ENCODE measurements around the gene LANCL2. TPM values are rescaled to one million over a fixed set of nuclear protein-coding genes. Genes with fewer than 3 reads are reported as not detected.
A peak's percentile ranks its signal among the peaks of the same experiment; 100 is the strongest.

The LANCL2 gene
- total and polyA plus RNA-seq, 3 experiments from 2014 or later: 7.4 to 24.1 (median 22.1) TPM

DNA sequence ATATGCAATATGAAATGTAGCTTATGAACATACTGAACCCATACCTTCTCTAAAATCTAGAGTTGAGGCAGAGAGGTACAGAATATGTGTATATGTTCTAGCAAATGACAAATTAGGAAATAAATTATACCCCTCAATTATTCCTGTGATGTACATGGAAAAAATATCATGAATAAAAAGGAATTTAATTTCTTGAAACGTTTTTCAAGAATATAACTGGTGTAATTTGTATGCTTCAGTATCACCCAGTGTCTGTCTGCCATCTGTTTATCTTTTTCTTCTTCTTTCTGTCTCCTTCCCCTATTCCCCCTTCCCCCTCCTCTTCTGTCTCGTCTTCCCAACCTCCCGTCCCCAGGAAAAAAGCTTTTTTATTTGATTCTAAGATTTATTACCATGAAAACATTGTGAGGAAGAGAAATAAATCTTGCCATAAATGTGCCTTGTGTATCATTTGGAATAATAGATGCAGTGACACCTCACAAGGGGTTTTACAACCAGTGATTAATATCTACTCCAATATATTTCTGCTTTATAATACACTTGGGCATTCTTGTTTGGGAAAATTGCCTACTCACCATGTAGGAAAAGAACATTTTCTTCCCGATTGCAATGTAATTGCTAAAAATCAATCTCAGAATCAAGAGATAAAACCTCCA lies 12.2 kb downstream of the LANCL2 start:
- POLR2A ChIA-PET: no interaction called here
- DNase-seq: no peak

DNA sequence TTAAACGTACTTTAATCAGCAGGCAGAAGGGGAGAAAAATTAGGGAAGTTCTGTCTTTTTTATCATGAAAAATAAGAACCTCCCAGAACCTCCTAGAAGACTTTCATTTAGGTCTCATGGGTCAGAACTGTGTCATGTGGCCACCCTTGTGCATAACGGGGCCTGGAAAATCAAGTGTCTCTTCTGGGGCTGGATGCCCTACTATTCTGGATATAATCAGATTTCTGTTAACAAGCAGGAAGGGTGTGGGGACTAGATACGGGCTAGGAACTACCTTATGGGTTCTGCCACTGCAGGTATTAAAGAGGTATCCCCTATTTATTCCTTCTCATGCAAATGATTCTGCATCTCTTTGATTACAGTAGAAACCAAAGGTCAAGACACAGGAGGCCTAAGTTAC lies 14.1 kb downstream of the LANCL2 start:
- DNase-seq: no peak
- ChIA-PET CTCF (no interaction called here), POLR2A (no interaction called here)
- no peak overlapping the region for H3K27ac ChIP-seq (ENCODE audit: low read depth, low read length)
- no peaks in the 10 kb centered on the region for H3K9me3 ChIP-seq (ENCODE audit: low read length)
- peaks cover 4 to 8% (median 4%) of the 10 kb centered on the region in 3 donors for H3K36me3 Mint-ChIP-seq
- H3K36me3 ChIP-seq (ENCODE audit: insufficient read depth, low read length): no peaks in the 10 kb centered on the region
- peaks cover 0 to 2% of the 10 kb centered on the region in 2 donors for H3K27me3 Mint-ChIP-seq
- H3K9me3 Mint-ChIP-seq: peaks cover 0 to 5% (median 4%) of the 10 kb centered on the region in 5 donors
- peaks cover 0 to 5% (median 2%) of the 10 kb centered on the region in 3 donors for H3K4me1 Mint-ChIP-seq
- no peaks in the 10 kb centered on the region for H3K27me3 ChIP-seq (ENCODE audit: insufficient read depth, low read length, poor library complexity, severe bottlenecking)
- no peak overlapping the region for H3K27ac Mint-ChIP-seq
- H3K4me1 ChIP-seq (ENCODE audit: insufficient read depth, low read length): no peaks in the 10 kb centered on the region
- H3K4me3 Mint-ChIP-seq: no peak overlapping the region
- H3K4me3 ChIP-seq (ENCODE audit: low read length): no peak overlapping the region

More for the DNA sequence above, 12.2 kb downstream of the LANCL2 start:
- Mint-ChIP-seq H3K4me1 (peaks cover 0 to 5% (median 4%) of the 10 kb centered on the region in 3 donors), H3K4me3 (peak overlapping the region in 1 of 7 donors; percentile 13), H3K27ac (no peak overlapping the region), H3K36me3 (peaks cover 0 to 4% (median 0%) of the 10 kb centered on the region in 3 donors), H3K27me3 (peaks cover 0 to 2% of the 10 kb centered on the region in 2 donors), H3K9me3 (no peaks in the 10 kb centered on the region)
- Histone ChIP-seq H3K27me3 (ENCODE audit: insufficient read depth, low read length, poor library complexity, severe bottlenecking) (no peaks in the 10 kb centered on the region), H3K9me3 (ENCODE audit: low read length) (no peaks in the 10 kb centered on the region), H3K4me3 (ENCODE audit: low read length) (no peak overlapping the region), H3K36me3 (ENCODE audit: insufficient read depth, low read length) (no peaks in the 10 kb centered on the region), H3K27ac (ENCODE audit: low read depth, low read length) (no peak overlapping the region), H3K4me1 (ENCODE audit: insufficient read depth, low read length) (no peaks in the 10 kb centered on the region)
- CTCF ChIA-PET: interaction anchor here (1.5 kb wide), 1 partner anchor 11 kb away, joined by 3 read pairs; no protein-coding TSS in a partner anchor

DNA sequence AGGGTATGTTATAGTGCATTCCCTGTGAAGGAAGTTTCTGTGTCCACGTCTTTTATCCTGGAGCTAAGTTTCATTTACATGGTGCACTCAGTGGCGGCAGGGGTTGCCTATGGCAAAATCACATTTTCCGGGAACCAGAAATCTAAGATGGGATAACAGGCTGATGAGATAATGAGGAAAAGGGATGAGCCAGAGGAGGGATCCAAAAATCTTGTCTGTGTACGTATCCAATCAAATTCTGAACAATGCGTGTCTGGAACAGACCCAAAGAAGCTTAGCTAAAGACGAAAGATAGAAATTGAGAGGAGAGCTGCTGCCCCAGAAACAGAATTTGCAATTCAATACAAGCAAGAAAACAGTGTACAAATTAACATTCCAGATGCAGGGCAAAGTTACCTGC lies 16.1 kb downstream of the LANCL2 start:
- Histone ChIP-seq H3K27me3 (ENCODE audit: insufficient read depth, low read length, poor library complexity, severe bottlenecking) (no peaks in the 10 kb centered on the region), H3K27ac (ENCODE audit: low read depth, low read length) (no peak overlapping the region), H3K4me1 (ENCODE audit: insufficient read depth, low read length) (no peaks in the 10 kb centered on the region), H3K9me3 (ENCODE audit: low read length) (peaks cover 6% of the 10 kb centered on the region), H3K4me3 (ENCODE audit: low read length) (no peak overlapping the region), H3K36me3 (ENCODE audit: insufficient read depth, low read length) (no peaks in the 10 kb centered on the region)
- Mint-ChIP-seq H3K27ac (no peak overlapping the region), H3K4me1 (peaks cover 0 to 5% (median 2%) of the 10 kb centered on the region in 3 donors), H3K9me3 (peaks cover 6 to 20% (median 18%) of the 10 kb centered on the region in 5 donors), H3K27me3 (peaks cover 0 to 2% of the 10 kb centered on the region in 2 donors), H3K4me3 (no peak overlapping the region), H3K36me3 (peaks cover 8 to 17% (median 9%) of the 10 kb centered on the region in 3 donors)
- no peak for DNase-seq
- CTCF ChIA-PET: no interaction called here
- POLR2A ChIA-PET: no interaction called here

DNA sequence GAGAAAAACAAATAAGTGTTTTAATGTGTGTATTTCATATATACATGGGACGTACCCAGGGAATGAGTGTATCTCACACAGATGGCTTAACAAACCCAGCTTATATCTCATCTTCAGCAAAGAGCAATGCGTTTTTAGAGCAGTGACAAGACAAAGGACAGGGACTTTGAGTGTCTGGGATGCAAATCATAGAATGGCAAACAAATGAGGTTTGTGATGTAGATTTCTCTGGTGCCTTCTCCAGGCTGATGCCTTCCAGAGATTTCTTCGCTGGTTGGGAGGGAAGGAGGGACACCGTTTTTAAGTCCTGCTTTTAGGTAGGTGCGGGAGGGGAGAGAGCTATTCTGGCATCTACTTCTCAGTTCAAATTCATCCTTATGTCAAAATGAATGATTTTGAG lies 16.6 kb downstream of the LANCL2 start:
- H3K27me3 Mint-ChIP-seq: peaks cover 0 to 2% of the 10 kb centered on the region in 2 donors
- Histone ChIP-seq H3K9me3 (ENCODE audit: low read length) (peaks cover 8% of the 10 kb centered on the region), H3K4me3 (ENCODE audit: low read length) (no peak overlapping the region), H3K27ac (ENCODE audit: low read depth, low read length) (no peak overlapping the region), H3K27me3 (ENCODE audit: insufficient read depth, low read length, poor library complexity, severe bottlenecking) (no peaks in the 10 kb centered on the region), H3K4me1 (ENCODE audit: insufficient read depth, low read length) (no peaks in the 10 kb centered on the region), H3K36me3 (ENCODE audit: insufficient read depth, low read length) (no peaks in the 10 kb centered on the region)
- peaks cover 10 to 25% (median 23%) of the 10 kb centered on the region in 5 donors for H3K9me3 Mint-ChIP-seq
- H3K36me3 Mint-ChIP-seq: peaks cover 9 to 22% (median 12%) of the 10 kb centered on the region in 3 donors
- H3K4me3 Mint-ChIP-seq: no peak overlapping the region
- ChIA-PET POLR2A (no interaction called here), CTCF (interaction anchor here (0.5 kb wide), 1 partner anchor 48 kb away, joined by 3 read pairs; no protein-coding TSS in a partner anchor)
- no peak for DNase-seq
- no peak overlapping the region for H3K27ac Mint-ChIP-seq
- peaks cover 0 to 7% (median 2%) of the 10 kb centered on the region in 3 donors for H3K4me1 Mint-ChIP-seq

DNA sequence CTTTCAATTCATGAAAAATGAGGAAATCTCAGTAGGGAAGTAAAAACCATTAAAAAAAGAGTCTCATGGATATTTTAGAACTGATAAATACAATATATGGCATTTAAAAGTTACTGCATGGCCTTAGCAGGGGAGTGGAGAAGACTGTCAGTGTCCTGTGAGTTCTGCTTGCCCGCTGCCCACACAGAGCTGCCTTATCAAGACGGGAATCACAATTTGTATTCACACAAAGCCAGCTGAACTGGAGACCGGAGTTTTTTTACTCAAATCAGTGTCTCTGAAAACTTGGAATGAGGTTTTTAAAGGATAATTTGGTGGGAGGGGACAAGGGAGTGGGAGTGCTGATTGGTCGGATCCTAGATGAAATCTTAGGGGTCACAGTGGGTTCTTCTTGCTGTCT lies 17.1 kb downstream of the LANCL2 start:
- Mint-ChIP-seq H3K9me3 (peaks cover 16 to 30% (median 28%) of the 10 kb centered on the region in 5 donors), H3K4me3 (no peak overlapping the region), H3K4me1 (peaks cover 0 to 10% (median 2%) of the 10 kb centered on the region in 3 donors), H3K27ac (no peak overlapping the region), H3K36me3 (peaks cover 13 to 27% (median 18%) of the 10 kb centered on the region in 3 donors), H3K27me3 (peaks cover 0 to 2% of the 10 kb centered on the region in 2 donors)
- Histone ChIP-seq H3K4me3 (ENCODE audit: low read length) (no peak overlapping the region), H3K27me3 (ENCODE audit: insufficient read depth, low read length, poor library complexity, severe bottlenecking) (no peaks in the 10 kb centered on the region), H3K9me3 (ENCODE audit: low read length) (peaks cover 9% of the 10 kb centered on the region), H3K36me3 (ENCODE audit: insufficient read depth, low read length) (no peaks in the 10 kb centered on the region), H3K27ac (ENCODE audit: low read depth, low read length) (no peak overlapping the region), H3K4me1 (ENCODE audit: insufficient read depth, low read length) (no peaks in the 10 kb centered on the region)
- POLR2A ChIA-PET: no interaction called here
- DNase-seq: no peak
- CTCF ChIA-PET: no interaction called here

DNA sequence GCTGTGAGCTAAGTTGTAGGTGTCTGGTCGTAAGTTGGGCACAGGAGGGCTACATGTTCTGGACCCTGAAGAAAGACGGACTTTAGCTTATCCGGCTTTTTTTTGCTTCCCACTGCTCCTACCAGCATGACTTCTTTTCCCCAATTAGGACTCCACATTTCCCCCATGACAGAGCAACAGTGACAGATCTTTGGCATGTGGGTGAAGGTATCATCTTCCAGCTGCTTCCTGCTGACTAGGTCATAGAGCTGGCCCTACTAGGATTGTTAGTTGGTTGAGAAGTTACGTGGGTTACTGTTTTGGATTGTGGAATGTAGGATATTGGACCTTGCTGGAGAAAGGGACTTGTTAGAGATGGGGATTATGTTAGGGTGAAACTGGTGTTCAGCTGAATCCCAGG lies 21.4 kb downstream of the LANCL2 start:
- no peaks in the 10 kb centered on the region for H3K36me3 ChIP-seq (ENCODE audit: insufficient read depth, low read length)
- H3K27ac ChIP-seq (ENCODE audit: low read depth, low read length): no peak overlapping the region
- no peak overlapping the region for H3K4me3 ChIP-seq (ENCODE audit: low read length)
- POLR2A ChIA-PET: no interaction called here
- Mint-ChIP-seq H3K9me3 (peaks cover 17 to 35% (median 34%) of the 10 kb centered on the region in 5 donors), H3K27me3 (no peaks in the 10 kb centered on the region), H3K36me3 (peaks cover 10 to 43% (median 25%) of the 10 kb centered on the region in 3 donors), H3K4me1 (peaks cover 0 to 17% (median 0%) of the 10 kb centered on the region in 3 donors), H3K4me3 (no peak overlapping the region), H3K27ac (no peak overlapping the region)
- no peaks in the 10 kb centered on the region for H3K27me3 ChIP-seq (ENCODE audit: insufficient read depth, low read length, poor library complexity, severe bottlenecking)
- no peaks in the 10 kb centered on the region for H3K4me1 ChIP-seq (ENCODE audit: insufficient read depth, low read length)
- DNase-seq: no peak
- H3K9me3 ChIP-seq (ENCODE audit: low read length): peaks cover 9% of the 10 kb centered on the region
- CTCF ChIA-PET: no interaction called here

DNA sequence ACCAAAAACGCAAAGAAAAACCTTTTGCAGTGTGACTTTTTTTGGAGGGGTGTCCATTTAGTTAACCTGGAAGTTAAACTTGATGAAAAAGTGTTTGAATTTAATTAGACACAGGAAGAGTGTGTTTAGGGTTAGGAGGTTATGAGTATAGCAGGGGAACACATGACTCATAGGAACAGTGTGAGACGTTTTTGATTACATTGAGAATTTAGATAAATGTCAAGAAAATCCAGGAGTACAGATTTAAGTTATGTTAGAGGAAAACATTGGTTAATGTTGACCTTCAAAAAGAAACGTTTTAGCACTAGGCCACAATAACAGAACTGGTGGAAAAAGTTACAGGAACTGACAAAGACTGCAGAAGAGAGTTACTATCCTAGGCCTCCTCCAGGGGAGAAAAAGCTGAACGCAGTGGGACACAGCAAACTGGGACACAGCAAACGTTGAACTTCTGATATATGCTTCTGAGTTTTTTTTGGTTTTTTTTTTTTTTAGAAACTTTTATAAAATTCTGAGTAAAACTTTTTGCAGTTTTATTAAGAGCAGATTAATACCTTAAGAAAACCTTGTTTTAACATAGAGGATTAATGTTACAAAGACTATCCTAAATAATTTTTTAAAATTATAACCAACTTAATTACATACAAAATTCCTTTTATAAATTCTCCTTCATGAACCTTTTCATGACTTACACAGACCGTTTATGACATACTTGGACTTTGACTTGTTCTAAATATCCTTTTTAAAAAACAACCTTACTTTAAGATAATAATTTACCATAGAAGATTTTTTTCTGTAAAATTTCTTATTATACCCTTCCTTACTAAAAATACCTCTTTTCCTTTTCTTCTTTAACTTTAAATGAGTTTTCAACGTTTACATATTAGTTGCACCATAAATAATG lies 22.2 kb downstream of the LANCL2 start:
- H3K27me3 Mint-ChIP-seq: no peaks in the 10 kb centered on the region
- H3K36me3 Mint-ChIP-seq: peaks cover 10 to 43% (median 29%) of the 10 kb centered on the region in 3 donors
- Histone ChIP-seq H3K4me3 (ENCODE audit: low read length) (no peak overlapping the region), H3K36me3 (ENCODE audit: insufficient read depth, low read length) (no peaks in the 10 kb centered on the region), H3K27me3 (ENCODE audit: insufficient read depth, low read length, poor library complexity, severe bottlenecking) (no peaks in the 10 kb centered on the region), H3K27ac (ENCODE audit: low read depth, low read length) (no peak overlapping the region), H3K9me3 (ENCODE audit: low read length) (peaks cover 9% of the 10 kb centered on the region), H3K4me1 (ENCODE audit: insufficient read depth, low read length) (no peaks in the 10 kb centered on the region)
- ChIA-PET CTCF (no interaction called here), POLR2A (no interaction called here)
- peaks cover 0 to 17% (median 0%) of the 10 kb centered on the region in 3 donors for H3K4me1 Mint-ChIP-seq
- DNase-seq: no peak
- no peak overlapping the region for H3K4me3 Mint-ChIP-seq
- H3K9me3 Mint-ChIP-seq: peaks cover 17 to 35% (median 34%) of the 10 kb centered on the region in 5 donors
- no peak overlapping the region for H3K27ac Mint-ChIP-seq
